ENCODE results near the gene YTHDC1. TPM values are rescaled to one million over a fixed set of nuclear protein-coding genes. Genes with fewer than 3 reads are reported as not detected.
A peak's percentile ranks its signal among the peaks of the same experiment; 100 is the strongest.

YTHDC1 gene
- polyA plus RNA-seq (2013, experiment 1 of 2) = 62.6 TPM
- 64.3 TPM for polyA plus RNA-seq (2013, experiment 2 of 2)

GRCh38 chr4:68349649-68350360 lies at the start of gene YTHDC1:
Gene YTHDC1, minus strand, starts transcription at chr4:68350090. Its CDS starts 337 bp downstream, at chr4:68349753.
- Histone ChIP-seq H3K4me3 (ENCODE audit: low read length in 2 of 2) (peak within 1 kb of the TSS; percentile 86 to 98), H2BK120ac (ENCODE audit: low read depth, low read length) (no peak within 1 kb of the TSS), H3K27me3 (ENCODE audit: control insufficient read depth in 3 of 3, insufficient read depth in 3 of 3, low read depth in 1 of 3, low read length in 3 of 3) (peaks cover 0 to 3% (median 0%) of the 10 kb centered on the region in 3 experiments), H3K9me3 (replicated peaks in 1 of 2; ENCODE audit: control insufficient read depth in 2 of 2, insufficient read depth in 1 of 2, low read depth in 1 of 2, low read length in 2 of 2) (peaks cover 0 to 6% of the 10 kb centered on the region in 2 donors), H3K4me2 (ENCODE audit: insufficient read depth, low read length, poor library complexity, severe bottlenecking) (peak within 1 kb of the TSS; percentile 67), H2BK15ac (ENCODE audit: low read length) (peak within 1 kb of the TSS; percentile 96), H2AK5ac (ENCODE audit: low read depth, low read length) (peak within 1 kb of the TSS; percentile 95), H3K23ac (ENCODE audit: low read depth, low read length, poor library complexity) (peak within 1 kb of the TSS; percentile 90), H3K4me1 (ENCODE audit: control insufficient read depth in 2 of 2, insufficient read depth in 1 of 2, low read depth in 1 of 2, low read length in 2 of 2) (peaks cover 0 to 3% of the 10 kb centered on the region in 2 donors), H3K36me3 (replicated peaks in 1 of 2; ENCODE audit: control insufficient read depth in 2 of 2, insufficient read depth in 2 of 2, low read length in 2 of 2) (peaks cover 0 to 24% of the 10 kb centered on the region in 2 donors), H3K27ac (replicated peaks; ENCODE audit: low read length) (peak within 1 kb of the TSS; percentile 88), H3K79me1 (ENCODE audit: low read depth, low read length) (peaks cover 6% of the 10 kb centered on the region), H4K8ac (ENCODE audit: low read depth, low read length) (no peak within 1 kb of the TSS), H4K91ac (ENCODE audit: low read depth, low read length, poor library complexity) (no peak within 1 kb of the TSS), H2BK12ac (ENCODE audit: low read length) (no peak within 1 kb of the TSS), H3K14ac (ENCODE audit: low read length) (peak within 1 kb of the TSS; percentile 90), H2AFZ (ENCODE audit: low read length) (peak within 1 kb of the TSS; percentile 97), H2BK5ac (ENCODE audit: low read length) (peak within 1 kb of the TSS; percentile 85), H3K4ac (ENCODE audit: low read length) (no peak within 1 kb of the TSS), H3K18ac (ENCODE audit: low read length) (peak within 1 kb of the TSS; percentile 99), H3K9ac (ENCODE audit: low read depth, low read length, poor library complexity) (peak within 1 kb of the TSS; percentile 98)
- WGBS, 2 donors (ENCODE audit: extremely low coverage in 2 of 2, insufficient read length in 2 of 2, insufficient replicate concordance in 1 of 2) = no CpG with 5 or more reads among the region's 67 CpGs
- peak; percentile 90 for DNase-seq (ENCODE audit: low spot score)

GRCh38 chr4:68399306-68399705 lies 49.4 kb upstream of the YTHDC1 start:
- no peaks in the 10 kb centered on the region for H3K79me1 ChIP-seq (ENCODE audit: low read depth, low read length)
- no CpG with 5 or more reads among the region's 4 CpGs for WGBS, 2 donors (ENCODE audit: extremely low coverage in 2 of 2, insufficient read length in 2 of 2, insufficient replicate concordance in 1 of 2)
- H3K18ac ChIP-seq (ENCODE audit: low read length) = no peak overlapping the region

GRCh38 chr4:68396756-68397155 lies 46.9 kb upstream of the YTHDC1 start:
- Histone ChIP-seq H2BK12ac (ENCODE audit: low read length) (no peak overlapping the region), H3K14ac (ENCODE audit: low read length) (no peak overlapping the region), H2BK120ac (ENCODE audit: low read depth, low read length) (no peak overlapping the region), H3K27me3 (ENCODE audit: control insufficient read depth in 3 of 3, insufficient read depth in 3 of 3, low read depth in 1 of 3, low read length in 3 of 3) (no peaks in the 10 kb centered on the region), H2AFZ (ENCODE audit: low read length) (no peak overlapping the region), H3K36me3 (replicated peaks in 1 of 2; ENCODE audit: control insufficient read depth in 2 of 2, insufficient read depth in 2 of 2, low read length in 2 of 2) (no peaks in the 10 kb centered on the region), H2BK15ac (ENCODE audit: low read length) (no peak overlapping the region), H2BK5ac (ENCODE audit: low read length) (no peak overlapping the region), H3K27ac (replicated peaks; ENCODE audit: low read length) (no peak overlapping the region), H3K4me2 (ENCODE audit: insufficient read depth, low read length, poor library complexity, severe bottlenecking) (no peak overlapping the region), H4K91ac (ENCODE audit: low read depth, low read length, poor library complexity) (no peak overlapping the region), H3K4me3 (ENCODE audit: low read length in 2 of 2) (no peak overlapping the region), H3K4ac (ENCODE audit: low read length) (no peak overlapping the region), H3K18ac (ENCODE audit: low read length) (no peak overlapping the region), H4K8ac (ENCODE audit: low read depth, low read length) (no peak overlapping the region), H3K79me1 (ENCODE audit: low read depth, low read length) (no peaks in the 10 kb centered on the region), H2AK5ac (ENCODE audit: low read depth, low read length) (no peak overlapping the region), H3K9ac (ENCODE audit: low read depth, low read length, poor library complexity) (no peak overlapping the region), H3K4me1 (ENCODE audit: control insufficient read depth in 2 of 2, insufficient read depth in 1 of 2, low read depth in 1 of 2, low read length in 2 of 2) (no peaks in the 10 kb centered on the region), H3K23ac (ENCODE audit: low read depth, low read length, poor library complexity) (no peak overlapping the region), H3K9me3 (replicated peaks in 1 of 2; ENCODE audit: control insufficient read depth in 2 of 2, insufficient read depth in 1 of 2, low read depth in 1 of 2, low read length in 2 of 2) (no peaks in the 10 kb centered on the region)
- DNase-seq (ENCODE audit: low spot score) = no peak
- no CpG with 5 or more reads among the region's 1 CpG for WGBS, 2 donors (ENCODE audit: extremely low coverage in 2 of 2, insufficient read length in 2 of 2, insufficient replicate concordance in 1 of 2)

More at GRCh38 chr4:68399306-68399705, 49.4 kb upstream of the YTHDC1 start:
- H3K36me3 ChIP-seq (replicated peaks in 1 of 2; ENCODE audit: control insufficient read depth in 2 of 2, insufficient read depth in 2 of 2, low read length in 2 of 2) = no peaks in the 10 kb centered on the region
- no peaks in the 10 kb centered on the region for H3K27me3 ChIP-seq (ENCODE audit: control insufficient read depth in 3 of 3, insufficient read depth in 3 of 3, low read depth in 1 of 3, low read length in 3 of 3)
- H2BK120ac ChIP-seq (ENCODE audit: low read depth, low read length) = no peak overlapping the region
- no peak overlapping the region for H3K23ac ChIP-seq (ENCODE audit: low read depth, low read length, poor library complexity)
- no peak for DNase-seq (ENCODE audit: low spot score)
- no peak overlapping the region for H2BK15ac ChIP-seq (ENCODE audit: low read length)
- H4K8ac ChIP-seq (ENCODE audit: low read depth, low read length) = no peak overlapping the region
- no peaks in the 10 kb centered on the region for H3K9me3 ChIP-seq (replicated peaks in 1 of 2; ENCODE audit: control insufficient read depth in 2 of 2, insufficient read depth in 1 of 2, low read depth in 1 of 2, low read length in 2 of 2)
- no peaks in the 10 kb centered on the region for H3K4me1 ChIP-seq (ENCODE audit: control insufficient read depth in 2 of 2, insufficient read depth in 1 of 2, low read depth in 1 of 2, low read length in 2 of 2)
- H2AFZ ChIP-seq (ENCODE audit: low read length) = no peak overlapping the region
- H2BK12ac ChIP-seq (ENCODE audit: low read length) = no peak overlapping the region
- no peak overlapping the region for H3K4me2 ChIP-seq (ENCODE audit: insufficient read depth, low read length, poor library complexity, severe bottlenecking)
- H3K9ac ChIP-seq (ENCODE audit: low read depth, low read length, poor library complexity) = no peak overlapping the region
- no peak overlapping the region for H4K91ac ChIP-seq (ENCODE audit: low read depth, low read length, poor library complexity)
- no peak overlapping the region for H2AK5ac ChIP-seq (ENCODE audit: low read depth, low read length)
- no peak overlapping the region for H3K4me3 ChIP-seq (ENCODE audit: low read length in 2 of 2)
- H3K27ac ChIP-seq (replicated peaks; ENCODE audit: low read length) = no peak overlapping the region
- no peak overlapping the region for H2BK5ac ChIP-seq (ENCODE audit: low read length)
- no peak overlapping the region for H3K4ac ChIP-seq (ENCODE audit: low read length)
- no peak overlapping the region for H3K14ac ChIP-seq (ENCODE audit: low read length)

- no peak overlapping the region for H2BK12ac ChIP-seq (ENCODE audit: low read length)
- H4K8ac ChIP-seq (ENCODE audit: low read depth, low read length) = no peak overlapping the region
- no peak overlapping the region for H2AFZ ChIP-seq (ENCODE audit: low read length)
- no peaks in the 10 kb centered on the region for H3K36me3 ChIP-seq (replicated peaks in 1 of 2; ENCODE audit: control insufficient read depth in 2 of 2, insufficient read depth in 2 of 2, low read length in 2 of 2)
- H3K27me3 ChIP-seq (ENCODE audit: control insufficient read depth in 3 of 3, insufficient read depth in 3 of 3, low read depth in 1 of 3, low read length in 3 of 3) = no peaks in the 10 kb centered on the region
- H3K18ac ChIP-seq (ENCODE audit: low read length) = no peak overlapping the region
- no peak overlapping the region for H3K4me2 ChIP-seq (ENCODE audit: insufficient read depth, low read length, poor library complexity, severe bottlenecking)
- no CpG with 5 or more reads among the region's 3 CpGs for WGBS, 2 donors (ENCODE audit: extremely low coverage in 2 of 2, insufficient read length in 2 of 2, insufficient replicate concordance in 1 of 2)
- no peak overlapping the region for H3K4me3 ChIP-seq (ENCODE audit: low read length in 2 of 2)
- H3K27ac ChIP-seq (replicated peaks; ENCODE audit: low read length) = no peak overlapping the region
- H2BK15ac ChIP-seq (ENCODE audit: low read length) = no peak overlapping the region
- H2BK5ac ChIP-seq (ENCODE audit: low read length) = no peak overlapping the region
- no peak for DNase-seq (ENCODE audit: low spot score)
- no peaks in the 10 kb centered on the region for H3K9me3 ChIP-seq (replicated peaks in 1 of 2; ENCODE audit: control insufficient read depth in 2 of 2, insufficient read depth in 1 of 2, low read depth in 1 of 2, low read length in 2 of 2)
- H4K91ac ChIP-seq (ENCODE audit: low read depth, low read length, poor library complexity) = no peak overlapping the region
- H3K4ac ChIP-seq (ENCODE audit: low read length) = no peak overlapping the region
- no peak overlapping the region for H3K9ac ChIP-seq (ENCODE audit: low read depth, low read length, poor library complexity)
- no peak overlapping the region for H2BK120ac ChIP-seq (ENCODE audit: low read depth, low read length)
- H3K79me1 ChIP-seq (ENCODE audit: low read depth, low read length) = no peaks in the 10 kb centered on the region
- peaks cover 0 to 7% of the 10 kb centered on the region in 2 donors for H3K4me1 ChIP-seq (ENCODE audit: control insufficient read depth in 2 of 2, insufficient read depth in 1 of 2, low read depth in 1 of 2, low read length in 2 of 2)
- H2AK5ac ChIP-seq (ENCODE audit: low read depth, low read length) = no peak overlapping the region
- H3K14ac ChIP-seq (ENCODE audit: low read length) = no peak overlapping the region
- H3K23ac ChIP-seq (ENCODE audit: low read depth, low read length, poor library complexity) = no peak overlapping the region
Observed at GRCh38 chr4:68391436-68391835, 41.5 kb upstream of the YTHDC1 start.
